GM19035 (cell line): ENCODE results near the gene ESYT2.
"Not testable (repeated sequence)": the region's sequence is repeated elsewhere in the genome, so short reads cannot be mapped to it uniquely, and the experiment has no call there.

Experiments
- ATAC-seq: cut with Tn5 transposase; IDR thresholded peaks from one replicate; pipeline ENCODE4 v1.9.1; 2021; ENCODE audit not compliant: unreplicated experiment

ESYT2 gene

DNA sequence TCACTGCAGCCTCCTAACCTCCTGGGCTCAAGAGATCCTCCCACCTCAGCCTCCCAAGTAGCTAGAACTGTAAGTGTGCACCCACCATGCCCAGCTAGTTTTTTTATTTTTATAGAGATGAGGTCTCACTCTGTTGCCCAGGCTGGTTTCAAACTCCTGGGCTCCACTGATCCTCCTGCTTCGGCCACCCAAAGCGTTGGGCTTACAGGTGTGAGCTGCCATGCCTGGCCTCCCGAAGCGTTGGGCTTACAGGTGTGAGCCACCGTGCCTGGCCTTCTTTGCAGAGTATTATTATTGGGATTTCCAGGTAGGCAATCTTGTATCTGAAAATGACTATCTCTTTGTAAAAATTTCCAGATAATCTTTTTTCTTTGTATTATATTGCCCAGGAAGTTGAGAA, 101.6 kb downstream of the ESYT2 start:
- ATAC-seq, result no peak

DNA sequence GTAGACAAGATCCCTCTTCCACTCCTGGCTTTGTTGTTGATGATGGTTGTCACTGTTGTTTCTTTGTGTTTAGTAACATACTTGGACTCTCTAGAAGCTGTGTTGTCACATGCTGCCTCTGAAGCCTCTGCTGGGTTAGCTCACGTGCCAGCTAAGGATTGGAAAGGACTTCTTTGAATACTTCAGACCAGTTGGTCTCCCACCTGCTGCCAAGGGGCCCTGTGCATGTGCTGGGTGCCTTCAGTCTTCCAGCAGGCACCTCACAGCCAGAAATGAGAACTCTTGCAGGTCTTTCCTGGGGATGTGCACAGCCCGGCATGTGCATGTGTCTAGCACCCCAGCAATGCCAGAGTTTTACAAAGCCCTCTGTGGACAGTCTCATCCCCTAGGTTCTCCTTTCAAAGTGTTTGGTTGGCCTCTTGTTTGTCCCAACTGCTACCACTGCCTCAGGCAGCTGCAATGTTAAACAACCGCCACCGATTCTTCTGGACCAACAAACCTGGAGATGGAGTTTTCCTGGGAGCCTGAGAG, 103.0 kb downstream of the ESYT2 start:
- no peak for ATAC-seq

DNA sequence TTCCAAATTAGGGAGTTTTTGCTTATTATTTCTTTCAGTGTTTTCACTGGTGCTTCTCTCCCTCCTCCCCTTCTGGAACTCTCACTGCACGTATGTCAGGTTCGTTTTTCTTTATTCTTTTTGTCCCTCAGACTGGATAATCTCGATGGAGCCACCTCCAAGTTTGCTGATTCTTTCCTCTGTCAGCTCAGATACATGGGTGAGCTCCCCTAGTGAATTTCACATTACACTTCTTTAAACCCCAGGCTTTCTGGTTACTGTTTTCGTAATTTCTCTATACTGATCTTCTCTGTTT, 103.9 kb downstream of the ESYT2 start:
- ATAC-seq, result no peak

DNA sequence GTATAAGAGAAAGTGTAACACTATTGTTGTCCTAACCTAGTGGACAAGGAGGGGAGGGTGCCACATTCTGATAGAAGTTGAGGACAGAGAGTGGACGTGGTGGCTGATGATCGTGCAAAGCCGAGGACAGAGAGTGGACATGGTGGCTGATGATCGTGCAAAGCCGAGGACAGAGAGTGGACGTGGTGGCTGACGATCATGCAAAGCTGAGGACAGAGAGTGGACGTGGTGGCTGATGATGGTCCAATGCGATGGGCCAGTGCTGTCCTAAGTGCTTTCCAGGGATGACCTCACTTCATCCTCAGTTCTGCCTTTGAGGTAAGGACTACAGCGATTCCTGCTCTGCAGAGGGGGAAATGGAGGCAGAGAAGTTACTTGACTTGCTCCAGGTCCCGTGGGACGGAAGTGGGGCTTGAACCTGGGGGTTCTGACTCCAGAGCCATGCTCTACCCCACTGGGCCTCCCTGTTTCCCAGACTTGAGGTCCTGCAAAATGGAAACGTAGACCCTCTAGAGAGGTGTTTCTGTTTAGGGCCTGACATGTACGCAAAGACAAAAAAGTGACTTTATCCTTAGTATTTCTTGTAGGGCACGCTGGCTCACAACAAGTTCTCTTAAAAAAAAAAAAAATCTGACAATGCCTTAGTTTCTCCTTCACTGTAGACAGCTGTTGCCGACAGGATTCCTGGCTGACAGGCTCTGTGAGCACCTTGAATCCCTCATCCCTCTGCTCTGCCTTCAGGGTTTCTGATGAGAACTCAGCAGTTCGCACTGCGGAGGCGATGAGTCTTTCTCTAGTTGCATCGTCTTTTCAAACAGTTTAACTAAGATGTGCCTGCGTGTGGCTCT, 104.4 kb downstream of the ESYT2 start:
- ATAC-seq, result no peak

DNA sequence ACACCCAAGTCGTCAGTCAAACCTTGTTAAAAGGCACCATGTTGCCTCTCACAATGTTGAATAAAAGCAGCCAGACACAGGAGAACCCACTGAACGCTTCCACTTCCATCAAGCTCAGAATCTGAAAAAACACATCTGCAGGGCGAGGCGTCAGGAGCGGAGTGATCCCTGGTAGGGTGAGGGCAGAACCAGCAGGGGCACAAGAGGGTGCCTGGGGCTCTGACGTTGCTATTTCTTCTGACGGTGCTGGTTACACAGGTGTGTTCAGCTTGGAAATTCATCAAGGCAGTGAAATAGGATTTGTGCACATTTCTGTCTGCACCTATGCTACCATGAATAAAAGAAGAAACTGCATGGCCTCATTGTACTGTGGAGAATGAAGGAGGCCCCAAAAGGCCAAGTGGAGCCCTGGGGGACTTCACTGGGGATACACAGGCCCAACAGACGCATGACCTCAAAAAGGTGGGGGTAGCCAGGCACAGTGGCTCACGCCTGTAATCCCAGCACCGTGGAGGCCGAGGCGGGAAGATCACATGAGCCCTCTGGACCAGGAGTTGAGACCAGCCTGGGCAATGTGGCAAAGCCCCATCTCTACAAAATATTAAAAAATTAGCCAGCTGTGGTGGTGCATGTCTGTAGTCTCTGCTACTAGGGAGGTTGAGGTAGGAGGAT, 105.5 kb downstream of the ESYT2 start:
- ATAC-seq, result no peak

DNA sequence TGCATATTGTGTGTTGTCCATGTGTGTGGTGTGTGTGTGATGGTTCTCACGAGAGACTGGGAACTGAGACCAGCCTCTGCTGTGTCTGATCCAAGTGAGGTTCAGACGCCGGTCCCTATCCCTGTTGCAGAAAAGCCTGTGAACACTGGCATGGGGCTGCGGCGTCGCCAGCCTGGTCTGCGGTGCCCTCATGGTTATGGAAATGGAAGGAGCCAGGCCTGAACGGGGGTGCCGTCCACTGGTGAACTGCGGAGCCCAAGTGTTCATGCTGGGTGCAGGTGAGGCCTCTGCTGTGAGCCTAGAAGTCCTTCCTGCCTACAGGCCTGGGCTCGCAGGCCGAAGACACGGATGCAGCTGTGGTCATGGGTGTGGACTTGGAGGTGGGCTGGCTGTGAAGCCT, 106.0 kb downstream of the ESYT2 start:
- ATAC-seq, result no peak

DNA sequence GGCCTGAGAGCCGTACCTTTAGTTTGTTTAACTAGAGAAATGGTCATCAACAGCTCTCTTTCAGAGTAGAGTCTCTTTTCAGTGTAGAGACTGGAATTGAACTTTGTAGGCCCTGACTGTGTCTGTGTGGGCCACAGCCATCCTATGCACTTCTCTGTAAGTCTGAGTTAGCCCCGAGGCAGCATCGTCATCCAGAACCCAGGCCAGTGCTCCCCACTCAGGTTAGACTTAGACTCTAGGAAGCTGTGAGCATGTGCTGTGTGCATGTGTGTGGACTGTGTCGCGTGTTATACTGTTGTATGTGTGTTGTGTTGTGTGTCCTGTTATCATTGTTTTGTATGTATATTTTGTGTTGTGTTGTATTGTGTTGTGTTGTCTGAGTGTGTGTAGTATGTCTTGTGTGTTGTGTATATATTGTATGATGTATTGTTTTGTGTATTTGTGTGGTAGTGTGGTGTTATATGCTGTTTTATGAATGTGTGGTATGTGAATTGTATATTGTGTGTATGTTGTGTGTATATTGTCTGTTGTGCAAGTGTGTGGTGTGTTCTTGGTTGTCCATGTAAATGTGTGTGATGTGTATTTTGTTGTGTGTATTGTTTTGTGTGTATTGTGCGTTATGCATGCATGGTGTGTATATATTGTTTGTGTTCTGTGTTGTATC, 106.6 kb downstream of the ESYT2 start:
- ATAC-seq, result no peak

DNA sequence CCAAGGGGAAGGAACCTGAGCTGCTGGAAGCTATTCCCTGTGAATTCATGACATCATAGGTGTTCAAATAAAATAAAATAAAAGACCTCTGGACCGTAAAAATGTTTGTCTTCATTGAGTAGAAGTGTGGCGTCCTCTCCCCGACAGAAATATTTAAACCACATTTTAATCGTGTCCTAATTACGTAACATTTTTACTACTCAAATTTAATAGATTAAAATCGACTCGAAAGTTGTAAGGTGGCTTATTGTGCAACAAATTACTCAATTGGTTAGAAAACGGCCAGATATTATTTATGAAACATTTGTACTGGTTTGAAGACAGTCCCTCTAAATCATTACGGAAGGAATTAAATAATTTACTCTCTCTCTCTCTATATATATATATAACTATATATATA, 109.2 kb downstream of the ESYT2 start:
- no peak for ATAC-seq

DNA sequence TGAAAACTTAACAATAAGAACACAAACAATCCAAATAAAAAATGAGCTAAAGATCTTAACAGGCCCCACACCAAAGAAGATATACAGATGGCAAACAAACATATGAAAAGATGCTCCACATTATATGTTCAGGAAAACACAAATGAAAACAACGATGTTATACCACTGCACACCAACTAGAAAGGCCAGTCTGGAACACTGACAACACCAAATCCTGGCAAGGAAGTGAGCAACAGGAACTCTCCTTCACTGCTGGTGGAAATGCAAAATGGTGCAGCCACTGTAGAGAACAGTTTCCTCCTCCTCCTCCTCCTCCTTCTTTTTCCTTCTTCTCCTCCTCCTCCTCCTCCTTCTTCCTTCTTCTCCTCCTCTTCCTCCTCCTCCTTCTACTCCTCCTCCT, 112.5 kb downstream of the ESYT2 start:
- no peak for ATAC-seq

DNA sequence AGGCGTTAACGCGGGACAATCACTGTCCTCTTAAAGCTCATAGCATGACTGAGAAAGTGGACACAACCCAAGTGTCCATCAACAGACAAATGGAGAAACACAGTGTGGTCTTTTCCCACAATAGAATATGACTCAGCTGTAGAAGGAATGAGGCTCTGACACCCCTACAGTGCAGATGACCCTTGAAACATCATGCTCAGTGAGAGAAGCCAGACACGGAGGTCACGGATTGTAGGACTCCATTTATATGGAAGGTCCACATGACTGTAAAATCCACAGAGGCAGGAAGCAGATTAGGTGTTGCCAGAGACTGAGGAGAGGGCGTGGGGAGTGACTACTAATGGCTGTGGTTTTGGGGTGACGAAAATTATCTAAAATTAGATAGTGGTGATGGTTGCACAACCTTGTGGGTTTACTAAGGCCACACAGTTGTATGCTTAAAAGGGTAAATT, 118.6 kb downstream of the ESYT2 start:
- no peak for ATAC-seq

DNA sequence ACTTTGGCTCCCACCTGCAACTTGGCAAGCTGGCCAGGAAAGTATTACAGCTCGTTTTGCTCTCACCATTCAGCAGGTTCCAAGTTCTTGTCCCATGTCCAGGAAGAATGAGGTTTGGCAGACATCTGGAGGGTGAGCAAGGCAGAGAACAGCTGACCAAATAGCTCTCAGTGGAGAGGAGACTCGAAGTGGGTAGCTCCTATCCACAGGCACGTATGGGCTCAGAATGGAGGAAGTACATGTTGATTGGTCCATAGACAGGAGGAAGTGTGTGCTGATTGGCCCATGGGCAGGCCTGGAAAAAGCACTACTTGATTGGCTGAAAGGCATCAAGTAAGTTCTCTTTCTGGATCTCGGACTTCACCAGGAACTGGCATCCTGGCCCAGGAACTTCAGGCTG, 121.7 kb downstream of the ESYT2 start:
- ATAC-seq, result no peak

DNA sequence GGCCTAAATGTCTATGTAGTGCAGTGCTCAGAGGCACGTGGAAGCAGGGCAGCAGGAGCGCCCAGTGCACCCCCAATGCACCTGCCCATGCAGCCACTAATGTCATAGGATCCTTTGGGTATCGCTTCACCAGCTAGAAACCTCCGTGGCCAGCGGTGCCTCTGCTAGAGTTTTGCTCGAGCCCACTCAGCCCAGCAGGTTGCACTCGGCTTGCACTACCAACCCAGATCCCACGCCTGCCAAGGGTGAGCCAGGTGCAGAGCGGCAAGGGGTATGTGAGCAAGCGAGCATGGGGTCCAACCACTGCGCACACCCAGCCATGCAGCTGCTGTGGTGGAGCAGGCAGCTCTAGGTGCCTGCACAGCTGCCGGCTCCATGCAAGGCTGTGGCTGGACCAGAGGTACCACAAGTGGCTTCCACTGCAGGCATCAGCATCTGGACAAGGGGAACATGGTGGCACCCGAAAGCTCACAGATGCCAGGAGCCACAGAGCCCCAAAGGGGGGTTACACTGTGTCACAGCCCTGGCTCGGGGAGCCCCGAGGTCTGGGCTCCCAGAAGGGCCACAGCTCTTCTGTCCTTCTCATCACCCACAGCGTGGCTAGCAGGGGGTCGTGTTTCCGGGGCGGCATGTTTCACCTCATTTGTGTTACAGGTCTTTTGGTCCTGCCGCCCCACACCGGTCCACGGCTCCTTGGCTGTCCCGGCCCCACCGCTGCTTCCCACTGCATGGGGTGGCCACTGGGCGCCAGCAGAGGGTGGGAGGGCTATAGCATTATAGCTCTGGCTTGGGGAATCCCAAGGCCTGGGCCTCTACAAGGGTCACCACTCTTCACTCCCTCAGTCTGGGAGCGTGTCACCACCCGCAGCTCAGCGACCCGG, 122.4 kb downstream of the ESYT2 start:
- ATAC-seq, result no peak

DNA sequence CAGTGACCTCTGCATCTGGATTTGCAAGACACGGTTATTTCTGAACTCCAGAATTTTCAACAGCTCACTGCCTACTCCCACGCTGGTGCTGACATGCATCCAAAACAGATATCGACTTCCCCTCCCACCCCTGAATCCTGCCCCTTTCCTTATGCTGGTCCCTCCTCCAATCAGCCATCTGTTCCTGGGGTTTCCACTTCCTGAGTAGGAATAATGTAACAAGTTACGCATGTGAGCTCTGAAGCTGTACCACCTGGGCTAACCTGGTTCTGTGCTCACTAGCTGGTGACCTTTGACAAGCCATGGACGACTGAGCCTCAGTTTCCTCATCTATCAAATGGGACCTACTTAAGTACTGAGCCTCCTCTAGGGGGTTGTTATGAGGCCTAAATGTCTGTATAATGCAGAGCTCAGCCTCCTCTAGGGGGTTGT, 123.0 kb downstream of the ESYT2 start:
- no peak for ATAC-seq

DNA sequence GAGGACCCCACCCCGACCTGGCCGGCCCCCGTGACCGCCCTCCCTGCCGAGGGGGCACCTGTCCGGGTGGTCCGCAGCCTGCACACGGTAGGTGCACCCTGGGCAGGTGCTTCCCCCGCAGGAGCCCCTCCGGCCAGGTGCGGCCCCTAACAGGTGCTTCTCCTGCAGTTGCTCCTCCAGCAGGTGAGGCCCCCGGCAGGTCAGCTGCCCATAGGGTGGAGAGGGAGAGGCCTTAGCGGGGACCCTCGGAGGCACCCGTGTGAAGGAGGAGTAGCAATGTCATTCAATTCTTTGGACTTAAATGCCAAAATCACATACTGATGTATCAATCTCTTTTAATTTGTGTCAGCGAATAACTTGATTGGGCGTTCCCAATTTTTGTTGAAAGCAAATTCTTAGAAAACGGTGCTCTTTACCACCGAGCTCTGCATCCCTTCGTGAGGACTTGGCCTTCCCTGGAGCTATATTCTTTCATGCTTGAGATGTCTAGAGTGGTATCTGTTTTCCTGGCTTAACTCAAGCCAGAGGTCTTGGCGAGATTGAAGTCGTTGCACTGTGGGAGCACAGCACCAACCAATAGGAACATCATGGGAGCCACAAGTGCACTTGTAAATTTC, 124.0 kb downstream of the ESYT2 start:
- no peak for ATAC-seq

DNA sequence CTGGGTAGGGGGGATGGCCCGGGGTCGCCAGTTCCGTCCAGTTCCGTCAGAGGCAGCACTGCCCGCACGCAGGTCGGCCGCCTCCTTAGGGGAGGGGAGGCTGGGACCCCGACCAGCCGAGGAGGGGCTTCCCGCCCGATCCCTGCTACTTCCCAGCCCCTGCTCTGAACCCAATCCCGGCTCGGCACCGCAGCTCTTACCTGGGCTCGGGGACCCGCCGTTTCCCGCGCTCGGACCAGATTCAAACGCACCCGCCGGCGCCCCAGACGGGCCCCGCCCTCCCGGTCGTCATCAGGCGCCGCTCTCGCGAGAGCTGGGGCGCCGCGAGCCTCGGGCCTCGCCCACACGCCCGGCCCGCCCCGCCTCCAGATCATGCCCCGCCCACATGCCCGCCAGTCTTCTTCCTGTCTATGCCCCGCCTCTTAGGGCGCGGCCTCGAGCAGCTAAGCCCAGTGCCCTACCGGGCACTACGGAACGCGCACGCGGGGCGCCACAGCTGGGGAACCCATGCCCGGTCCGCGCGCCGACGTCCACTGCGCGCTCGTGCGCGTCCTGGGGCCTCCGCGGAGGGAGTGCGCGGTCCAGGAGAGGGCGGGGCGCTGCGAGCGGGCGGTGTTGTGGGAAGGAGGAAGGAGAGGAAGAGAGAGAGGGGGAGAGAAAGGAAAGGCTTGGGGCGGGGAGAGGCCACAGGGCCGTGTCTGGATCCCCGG, 124.6 kb downstream of the ESYT2 start, which contains the start of gene NCAPG2:
TSS of gene NCAPG2 (minus strand) at position 281 of the 710 bp plus-strand sequence. CDS start 2,905 bp downstream, outside the sequence.
- ATAC-seq, result peak; percentile 95

DNA sequence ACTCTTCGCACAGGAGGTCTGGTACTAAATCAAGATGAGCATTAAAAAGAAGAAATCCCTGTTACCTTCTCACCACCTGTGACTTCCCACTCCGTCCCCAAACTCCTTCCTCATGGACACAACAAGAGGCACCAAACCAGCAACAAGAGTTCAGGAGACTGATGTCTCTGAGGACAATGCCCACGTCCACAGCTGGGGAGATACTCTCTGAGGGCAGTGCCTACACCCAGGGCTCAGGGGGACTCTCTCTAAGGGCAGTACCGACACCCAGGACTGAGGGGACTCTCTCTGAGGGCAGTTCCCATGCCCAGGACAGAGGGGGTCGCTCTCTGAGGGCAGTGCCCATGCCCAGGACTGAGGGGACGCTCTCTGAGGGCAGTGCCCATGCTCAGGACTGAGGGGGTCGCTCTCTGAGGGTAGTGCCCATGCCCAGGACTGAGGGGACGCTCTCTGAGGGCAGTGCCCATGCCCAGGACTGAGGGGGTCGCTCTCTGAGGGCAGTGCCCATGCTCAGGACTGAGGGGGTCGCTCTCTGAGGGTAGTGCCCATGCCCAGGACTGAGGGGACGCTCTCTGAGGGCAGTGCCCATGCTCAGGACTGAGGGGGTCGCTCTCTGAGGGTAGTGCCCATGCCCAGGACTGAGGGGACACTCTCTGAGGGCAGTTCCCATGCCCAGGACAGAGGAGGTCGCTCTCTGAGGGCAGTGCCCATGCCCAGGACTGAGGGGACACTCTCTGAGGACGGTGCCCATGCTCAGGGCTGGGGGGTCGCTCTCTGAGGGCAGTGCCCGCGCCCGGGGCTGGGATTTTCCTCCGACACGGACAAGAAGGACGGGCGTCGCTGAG, 125.4 kb downstream of the ESYT2 start:
- ATAC-seq, result not testable (repeated sequence)

DNA sequence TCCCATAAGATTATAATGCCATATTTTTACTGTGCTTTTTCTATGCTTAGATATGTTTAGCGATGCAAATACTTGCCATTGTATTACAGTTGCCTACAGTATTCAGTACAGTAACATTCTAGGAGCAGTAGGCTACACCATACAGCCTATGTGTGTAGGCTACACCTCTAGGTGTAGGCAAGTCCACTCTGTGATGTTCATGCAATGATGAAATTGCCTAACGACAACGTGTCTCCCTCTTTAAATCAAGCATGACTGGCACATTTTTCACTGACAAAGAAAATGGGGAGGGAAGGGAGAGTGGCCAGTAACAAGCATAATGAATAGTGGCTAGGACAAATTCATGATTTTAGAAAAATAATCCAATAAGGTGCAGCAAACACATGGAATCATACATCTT, 126.4 kb downstream of the ESYT2 start:
- no peak for ATAC-seq

DNA sequence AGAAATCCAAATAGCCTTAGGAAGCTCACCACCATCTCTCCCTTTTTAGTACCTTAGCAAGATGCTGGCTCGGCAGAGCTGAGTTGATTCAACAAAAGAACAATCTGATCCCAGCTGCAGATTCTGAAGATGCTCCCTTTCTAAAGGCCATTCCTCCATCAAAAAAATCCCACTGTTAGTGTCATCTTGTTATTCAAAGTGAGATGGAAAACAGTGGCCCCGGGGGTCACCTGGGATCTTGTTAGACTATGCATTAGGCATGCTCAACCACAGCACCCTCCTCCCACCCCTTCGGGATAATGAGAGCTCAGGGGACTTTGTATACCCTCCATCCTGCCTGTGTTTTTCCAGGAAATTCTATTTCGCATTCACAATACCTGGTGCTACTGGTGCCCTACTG, 127.1 kb downstream of the ESYT2 start:
- ATAC-seq, result no peak

DNA sequence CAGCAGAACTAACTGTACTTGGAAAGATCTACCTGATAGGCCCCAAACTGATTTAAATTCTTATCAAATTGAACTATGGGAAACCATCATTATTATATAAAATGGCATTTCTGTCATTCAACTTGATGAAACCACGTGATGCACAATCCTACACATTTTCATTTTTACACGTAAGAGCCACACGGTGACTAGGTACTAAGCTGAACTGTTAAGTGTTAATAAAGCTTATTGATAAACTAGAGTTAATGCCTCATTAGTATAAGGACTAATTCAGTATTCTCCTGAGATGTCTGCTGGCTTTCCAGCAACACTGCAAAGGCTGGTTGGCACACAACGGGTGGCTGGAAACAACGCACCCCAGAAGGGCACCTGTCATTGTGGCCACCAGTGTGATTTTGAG, 129.3 kb downstream of the ESYT2 start:
- ATAC-seq, result no peak
